GM19193 (cell line): ENCODE data around the gene FBLN2.

Experiments used
- POLR2A ChIP-seq: IDR thresholded peaks from 4 replicates; pipeline ENCODE4 v1.6.1; 2011; ENCODE audit not compliant: insufficient read depth, insufficient read length; ENCODE audit errors: extremely low read depth

FBLN2 gene

DNA sequence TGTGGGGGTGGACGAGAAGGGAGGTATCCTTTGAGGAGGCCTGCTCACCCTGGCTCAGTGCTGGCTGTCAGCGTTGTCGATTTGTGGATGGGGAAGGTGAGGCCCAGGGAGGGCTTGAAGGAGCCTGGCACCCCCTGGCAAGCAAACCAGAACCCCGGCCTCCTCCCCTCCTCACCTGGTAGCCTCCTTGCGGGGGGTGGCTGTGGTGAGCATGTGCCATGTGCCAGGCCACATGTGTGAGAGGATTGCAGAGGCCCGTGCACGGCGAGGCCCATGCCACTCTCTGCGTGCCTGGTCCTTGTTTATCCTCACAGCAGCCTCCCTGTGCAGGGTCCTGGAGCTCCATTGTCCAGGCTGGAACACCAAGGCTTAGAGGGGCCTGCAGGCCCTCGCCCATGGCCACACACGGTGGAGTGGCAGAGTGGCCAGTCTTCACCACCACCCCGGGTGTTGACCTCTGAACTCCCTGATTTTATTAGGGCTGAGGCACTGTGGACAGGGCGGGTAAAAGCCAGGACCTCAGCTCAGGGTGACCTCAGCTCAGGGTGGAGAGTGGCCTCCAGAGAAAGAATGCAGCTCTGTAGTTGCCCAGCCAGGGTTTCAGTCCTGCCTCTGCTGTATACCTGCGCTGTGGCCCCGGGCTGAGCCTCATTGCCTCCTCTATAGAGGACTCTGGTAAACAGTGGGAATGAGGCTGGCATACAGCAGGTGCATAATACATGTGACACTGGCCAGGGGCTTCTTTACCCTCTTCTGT is 39.7 kb upstream of the FBLN2 start:
- no peak for TF ChIP-seq POLR2A

GRCh38 chr3:13509816-13510192 is 39.1 kb upstream of the FBLN2 start:
- TF ChIP-seq POLR2A, result no peak

DNA sequence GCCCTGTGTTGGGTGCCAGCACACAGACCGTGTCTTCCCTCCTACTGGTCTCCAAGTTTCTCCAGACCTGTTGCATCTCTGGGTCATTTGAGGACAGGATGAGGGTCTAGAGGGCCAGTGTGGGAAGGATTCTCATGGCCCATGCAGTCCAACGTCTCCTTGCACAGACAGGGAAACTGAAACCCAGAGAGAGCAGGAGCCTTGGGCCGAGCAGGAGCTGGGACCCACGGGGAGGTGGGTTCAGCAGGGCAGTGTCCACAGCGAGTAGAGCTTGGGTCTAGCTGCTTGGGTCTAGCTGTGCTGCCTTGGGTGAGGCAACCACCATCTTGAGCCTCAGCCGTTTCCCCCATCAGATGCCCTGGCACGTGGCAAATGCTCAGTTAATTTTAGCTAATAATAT is 36.5 kb upstream of the FBLN2 start:
- no peak for TF ChIP-seq POLR2A

GRCh38 chr3:13513051-13513912 is 35.6 kb upstream of the FBLN2 start:
- no peak for TF ChIP-seq POLR2A

GRCh38 chr3:13513913-13514517 is 34.9 kb upstream of the FBLN2 start:
- no peak for TF ChIP-seq POLR2A

- no peak for TF ChIP-seq POLR2A
Observed at GRCh38 chr3:13514639-13515435, 34.1 kb upstream of the FBLN2 start.

DNA sequence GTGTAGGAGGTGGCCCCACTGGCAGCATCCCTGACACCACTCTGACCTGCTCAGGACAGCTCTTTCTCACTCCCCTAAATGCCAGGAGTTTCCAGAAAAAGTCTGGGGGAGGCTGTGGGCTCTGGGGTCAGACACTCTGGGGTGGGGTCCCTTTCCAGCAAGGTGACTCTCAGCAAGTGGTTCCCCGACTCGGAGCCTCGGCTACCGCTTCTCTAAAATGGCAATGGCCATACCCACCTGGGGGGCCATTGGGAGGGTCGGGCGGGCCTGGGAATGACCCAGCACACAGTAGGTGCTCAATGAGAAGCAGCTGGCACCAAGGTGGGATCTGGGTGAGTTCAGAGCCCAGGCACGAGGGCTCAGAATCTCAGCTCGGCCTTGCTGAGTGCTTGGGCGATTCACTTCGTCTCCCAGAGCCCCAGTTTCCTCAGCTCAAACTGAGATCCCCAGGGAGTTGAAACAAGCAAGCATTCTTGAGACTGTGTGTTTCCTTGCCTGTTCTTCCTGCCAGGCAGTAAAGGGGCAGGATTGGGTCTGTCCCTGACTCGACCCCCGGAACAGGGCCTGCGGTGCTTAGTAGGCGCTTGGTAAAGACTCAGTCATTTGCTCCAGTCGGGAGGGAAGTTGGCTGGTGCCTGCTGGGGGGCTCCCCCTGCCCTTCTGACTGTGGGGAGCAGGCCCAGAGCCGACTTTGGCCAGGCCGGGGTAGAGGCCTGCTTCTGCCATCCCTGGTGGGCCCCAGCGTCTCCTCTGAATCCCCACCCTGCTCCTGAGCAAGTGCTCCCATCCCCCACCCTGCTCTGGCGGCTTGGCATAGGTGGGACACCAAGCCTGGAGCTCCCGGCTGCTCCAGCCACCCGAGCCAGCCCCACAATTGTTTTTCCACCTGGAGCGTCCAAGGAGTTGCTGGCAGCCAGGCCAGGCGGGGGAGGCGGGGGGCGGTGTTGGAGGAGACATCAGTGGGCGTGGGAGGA is 32.9 kb upstream of the FBLN2 start:
- TF ChIP-seq POLR2A, result no peak

GRCh38 chr3:13516760-13517135 is 32.2 kb upstream of the FBLN2 start:
- no peak for TF ChIP-seq POLR2A

DNA sequence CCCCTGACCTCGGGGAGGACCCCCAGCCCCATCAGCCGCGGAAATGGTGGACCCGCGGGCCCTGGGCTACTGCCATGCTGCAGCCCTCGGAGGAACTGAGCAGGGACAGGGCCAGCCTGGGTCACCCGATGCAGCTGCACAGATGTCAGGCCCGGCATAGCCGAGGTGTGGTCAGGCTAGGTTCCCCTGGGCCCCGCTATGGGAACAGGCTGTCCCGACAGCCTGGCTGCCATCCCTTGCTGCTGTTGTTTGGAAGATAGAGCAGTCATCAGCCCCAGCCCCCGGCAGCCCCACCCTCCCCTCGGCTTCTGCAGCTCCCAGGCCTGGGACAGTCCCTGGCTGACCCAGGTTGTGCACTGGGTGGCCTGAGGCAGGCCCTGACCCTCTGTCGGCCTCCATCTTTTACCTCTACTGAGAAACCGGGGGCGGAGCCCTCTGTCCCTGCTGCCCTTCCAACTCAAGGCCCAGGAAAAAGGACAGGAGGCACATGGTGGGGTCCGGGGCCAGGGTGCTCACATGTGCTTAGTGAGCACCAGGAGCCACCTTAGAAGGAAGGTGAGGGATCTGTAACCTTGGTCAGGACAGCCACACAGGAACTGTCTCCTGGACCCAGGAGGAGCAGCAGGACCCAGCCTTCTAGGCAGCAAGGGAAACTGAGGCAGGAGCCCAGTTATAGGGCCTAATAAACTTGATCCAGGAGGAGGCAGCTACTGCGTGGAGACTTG is 31.5 kb upstream of the FBLN2 start:
- no peak for TF ChIP-seq POLR2A

GRCh38 chr3:13518516-13518953 is 30.4 kb upstream of the FBLN2 start:
- TF ChIP-seq POLR2A, result no peak

DNA sequence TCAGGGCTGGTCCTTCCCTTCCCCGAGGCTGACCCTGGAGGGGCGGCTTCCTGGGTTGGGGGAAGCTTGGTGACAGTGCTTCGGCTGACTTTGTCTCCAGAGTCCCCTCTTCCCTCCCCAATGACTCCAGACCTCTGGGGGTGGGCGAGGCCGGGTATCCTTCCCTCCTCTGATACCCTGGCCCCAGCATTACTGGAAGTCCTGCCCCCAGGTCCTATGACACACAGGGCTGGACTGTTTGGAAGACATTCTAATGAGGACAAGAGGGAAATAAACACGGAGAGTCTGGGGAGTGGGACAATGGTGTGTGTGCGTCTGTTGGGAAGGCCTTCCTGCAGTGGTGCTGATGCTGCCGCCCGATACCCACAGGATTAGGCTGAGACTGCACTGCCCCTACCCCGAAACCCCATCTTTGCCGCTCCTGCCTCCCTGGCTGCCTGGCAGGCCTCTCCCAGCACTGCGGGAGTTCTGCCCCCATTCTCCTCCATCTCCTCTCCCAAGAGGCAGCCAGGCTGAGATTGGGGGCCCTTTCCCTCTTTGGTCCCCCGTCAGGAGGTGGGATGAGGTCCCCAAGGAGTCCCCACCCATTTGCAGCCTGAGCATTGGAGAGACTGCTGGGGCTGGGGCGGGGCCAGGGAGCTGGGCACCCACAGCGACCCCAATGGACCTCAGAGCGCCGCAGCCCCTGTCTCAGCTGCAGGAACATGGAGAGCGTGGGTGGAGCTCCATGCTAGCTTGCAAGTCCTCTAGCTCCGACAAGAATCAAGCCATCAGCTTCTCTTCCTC is 29.7 kb upstream of the FBLN2 start:
- TF ChIP-seq POLR2A, result no peak

DNA sequence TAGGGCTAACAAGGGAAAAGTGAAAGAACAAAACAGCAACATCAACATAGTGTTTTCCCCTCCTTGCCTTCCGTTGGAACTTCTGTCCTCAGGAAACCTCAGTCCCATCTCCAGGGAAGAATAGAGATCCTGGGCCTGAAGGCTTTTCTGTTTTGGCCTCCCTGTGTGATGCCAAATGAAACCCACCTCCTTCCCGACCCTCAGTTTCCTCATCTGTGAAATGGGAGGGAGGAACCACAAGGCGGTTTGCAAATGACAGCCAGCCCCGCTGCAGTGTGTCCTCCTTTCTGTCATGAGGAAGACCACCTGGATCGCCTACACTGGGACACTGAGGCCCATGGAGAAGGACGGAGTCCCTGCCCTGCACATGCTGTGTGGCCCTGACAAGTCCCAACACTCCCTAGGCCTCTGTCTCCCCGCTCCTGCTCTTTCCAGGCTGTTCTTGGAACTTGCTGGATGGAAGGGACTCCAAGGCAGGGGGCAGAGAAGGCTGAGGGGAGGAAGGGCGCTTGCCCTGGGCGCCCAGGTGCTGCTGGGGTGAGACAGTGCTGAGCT is 28.5 kb upstream of the FBLN2 start:
- TF ChIP-seq POLR2A, result no peak
